ENCODE results near the gene RMI1. TPM values are rescaled to one million over a fixed set of nuclear protein-coding genes. Genes with fewer than 3 reads are reported as not detected.

The RMI1 gene
- total RNA-seq, 2 donors from 2014 or later: 3.9 to 4.3 TPM

GRCh38 chr9:84045481-84046097 lies 65.0 kb downstream of the RMI1 start:
- H3K4me3 ChIP-seq: no peak overlapping the region
- no peak for DNase-seq
- H3K9me3 ChIP-seq: peaks cover 0 to 5% (median 0%) of the 10 kb centered on the region in 3 donors
- intact Hi-C loops (cut with DNase I): no loop called here
- ATAC-seq: no peak
- H3K36me3 ChIP-seq (replicated peaks in 1 of 2; ENCODE audit: insufficient read depth in 1 of 2, low read depth in 2 of 2): no peaks in the 10 kb centered on the region
- no peak for TF ChIP-seq POLR2A (IDR thresholded peaks at IDR 0.05)
- TF ChIP-seq CTCF (IDR thresholded peaks at IDR 0.05): no peak
- H3K27ac ChIP-seq: no peak overlapping the region
- 71 to 86% methylated on average over 2 to 5 of the region's 5 CpGs for WGBS, 2 donors
- no peaks in the 10 kb centered on the region for H3K4me1 ChIP-seq
- H3K27me3 ChIP-seq: no peaks in the 10 kb centered on the region

Small RNA genes within 50 kb of the gene (microRNA-seq; reads per million reads assigned to microRNA genes)
- gene MIR7-1 (ENCODE audit: borderline number of aligned reads in 2 of 2, borderline replicate concordance in 2 of 2): 79.1 to 110 reads per million in 2 donors

Small RNA genes within 50 kb of the gene (small RNA-seq; reads per million reads assigned to genes)
- not detected for gene RF00019

Other genes with a start within 250 kb of the RMI1 start
- gene GKAP1, start 163.0 kb upstream of the RMI1 start, total RNA-seq: 1 to 10 TPM; 8.0 to 8.2 TPM
- 1 to 10 TPM; 6.0 to 6.6 TPM for gene KIF27, start 59.4 kb upstream of the RMI1 start, total RNA-seq
- 100 to 1,000 TPM; 132 to 223 TPM for gene HNRNPK, start 590 bp upstream of the RMI1 start, total RNA-seq

Data from body of pancreas (tissue), 4 donors.